Trophoblast cell (in vitro differentiated cells and primary cell): ENCODE data around the gene SEMA5A.
A peak's percentile ranks its signal among the peaks of the same experiment; 100 is the strongest.

ENCODE experiments used
- DNase-seq, 2 donors: peaks; one replicate each; pipeline ENCODE4 v3.0.0-alpha.2; 2016
- H2AFZ ChIP-seq: 2 replicates; pipeline ENCODE4 v1.6.1; 2013; ENCODE audit warnings: low read length, moderate library complexity, mild to moderate bottlenecking; ENCODE audit not compliant: insufficient read depth, poor library complexity
- H2AK5ac ChIP-seq: 2 replicates; pipeline ENCODE4 v1.6.1; 2013; ENCODE audit warnings: mild to moderate bottlenecking, low read length
- H2BK120ac ChIP-seq: 2 replicates; pipeline ENCODE4 v1.6.1; 2013; ENCODE audit warnings: low read length, mild to moderate bottlenecking, moderate library complexity; ENCODE audit not compliant: insufficient read depth, poor library complexity
- H2BK12ac ChIP-seq: 2 replicates; pipeline ENCODE4 v1.6.1; 2013; ENCODE audit warnings: mild to moderate bottlenecking, low read length, moderate library complexity
- H2BK5ac ChIP-seq: 2 replicates; pipeline ENCODE4 v1.6.1; 2013; ENCODE audit warnings: low read length, low read depth, moderate library complexity, mild to moderate bottlenecking; ENCODE audit not compliant: poor library complexity
- H3K14ac ChIP-seq: 2 replicates; pipeline ENCODE4 v1.6.1; 2013; ENCODE audit warnings: mild to moderate bottlenecking, low read length
- H3K18ac ChIP-seq: 2 replicates; pipeline ENCODE4 v1.6.1; 2013; ENCODE audit warnings: mild to moderate bottlenecking, low read length
- H3K23ac ChIP-seq: 2 replicates; pipeline ENCODE4 v1.6.1; 2013; ENCODE audit warnings: low read length
- H3K27ac ChIP-seq: 2 replicates; pipeline ENCODE4 v1.5.1; 2013; ENCODE audit warnings: low read depth, mild to moderate bottlenecking, inconsistent platforms, low read length, moderate library complexity
- H3K27me3 ChIP-seq: 2 replicates; pipeline ENCODE4 v1.6.1; 2013; ENCODE audit warnings: inconsistent platforms, mild to moderate bottlenecking, low read length, moderate library complexity; ENCODE audit not compliant: insufficient read depth
- H3K36me3 ChIP-seq, 2 experiments: 1 replicate in 1 of 2; 2 replicates in 1 of 2; pipeline ENCODE4 v1.6.1; 2013; ENCODE audit warnings: low read length in 2 of 2, mild to moderate bottlenecking in 2 of 2, moderate library complexity in 1 of 2; ENCODE audit not compliant: insufficient read depth in 2 of 2, control insufficient read depth in 1 of 2
- H3K4ac ChIP-seq: 2 replicates; pipeline ENCODE4 v1.6.1; 2013; ENCODE audit warnings: low read depth, mild to moderate bottlenecking, low read length, moderate library complexity
- H3K4me1 ChIP-seq, 2 experiments: 1 replicate in 1 of 2; 2 replicates in 1 of 2; pipeline ENCODE4 v1.6.1; 2013; ENCODE audit warnings: low read length in 2 of 2, mild to moderate bottlenecking in 2 of 2, moderate library complexity in 1 of 2; ENCODE audit not compliant: insufficient read depth in 2 of 2, control insufficient read depth in 1 of 2
- H3K4me2 ChIP-seq: 2 replicates; pipeline ENCODE4 v1.6.1; 2013; ENCODE audit warnings: inconsistent platforms, mild to moderate bottlenecking, low read length, moderate library complexity
- H3K4me3 ChIP-seq: 2 replicates; pipeline ENCODE4 v1.5.1; 2013; ENCODE audit warnings: mild to moderate bottlenecking, low read depth, low read length, inconsistent platforms
- H3K79me1 ChIP-seq: one replicate; pipeline ENCODE4 v1.6.1; 2013; ENCODE audit warnings: low read length
- H3K79me2 ChIP-seq: 2 replicates; pipeline ENCODE4 v1.6.1; 2013; ENCODE audit warnings: low read length, mild to moderate bottlenecking; ENCODE audit not compliant: control insufficient read depth, insufficient read depth, poor library complexity
- H3K9ac ChIP-seq: 2 replicates; pipeline ENCODE4 v1.6.1; 2013; ENCODE audit warnings: mild to moderate bottlenecking, low read length
- H3K9me3 ChIP-seq: 2 replicates; pipeline ENCODE4 v1.6.1; 2013; ENCODE audit warnings: low read depth, mild to moderate bottlenecking, control low read depth, inconsistent platforms, low read length; ENCODE audit not compliant: insufficient read depth
- H4K12ac ChIP-seq: 2 replicates; pipeline ENCODE4 v1.6.1; 2013; ENCODE audit warnings: low read depth, mild to moderate bottlenecking, low read length, moderate library complexity
- H4K8ac ChIP-seq: 2 replicates; pipeline ENCODE4 v1.6.1; 2013; ENCODE audit warnings: low read depth, mild to moderate bottlenecking, low read length, moderate library complexity
- H4K91ac ChIP-seq: one replicate; pipeline ENCODE4 v1.6.1; 2013; ENCODE audit warnings: low read depth, mild to moderate bottlenecking, low read length, moderate library complexity
- WGBS: extraction: QIAGEN DNeasy Blood & Tissue Kit; methylation state at CpG from one replicate; pipeline ENCODE4 v1.1.7; 2013; ENCODE audit warnings: missing lambda C conversion rate; ENCODE audit not compliant: insufficient read length, insufficient coverage; ENCODE audit errors: extremely low coverage; 5-methylcytosine and 5-hydroxymethylcytosine counted together

The SEMA5A gene

DNA sequence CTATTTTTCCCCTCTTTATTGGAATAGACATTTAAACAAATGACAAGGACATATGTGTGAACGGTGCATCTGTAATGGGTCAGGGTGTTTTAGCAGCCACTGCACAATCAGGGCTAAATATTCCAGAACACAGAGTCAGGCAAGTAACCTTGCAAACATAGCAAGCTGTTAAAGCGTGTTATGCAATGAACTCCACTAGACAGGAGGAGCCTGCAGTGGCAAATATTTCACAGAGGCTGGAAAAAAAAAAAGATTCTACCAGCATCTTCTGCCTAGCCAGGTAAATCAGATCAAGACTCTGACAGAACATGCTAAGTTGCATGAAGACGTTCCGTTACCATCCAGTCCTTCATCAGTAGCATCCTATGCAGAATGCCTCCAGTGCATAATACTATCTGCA lies 171.8 kb downstream of the SEMA5A start:
- H3K9me3 ChIP-seq = peaks cover 5% of the 10 kb centered on the region
- peaks cover 2% of the 10 kb centered on the region for H3K79me2 ChIP-seq
- H3K4ac ChIP-seq = no peak overlapping the region
- H4K12ac ChIP-seq = no peak overlapping the region
- no peaks in the 10 kb centered on the region for H3K27me3 ChIP-seq
- H4K91ac ChIP-seq = no peak overlapping the region
- H3K4me2 ChIP-seq = no peak overlapping the region
- no peak overlapping the region for H2BK12ac ChIP-seq
- H3K4me3 ChIP-seq = no peak overlapping the region
- WGBS = no CpG with 5 or more reads among the region's 4 CpGs
- no peaks in the 10 kb centered on the region for H3K79me1 ChIP-seq
- no peak overlapping the region for H2BK5ac ChIP-seq
- no peak overlapping the region for H2AFZ ChIP-seq
- no peak overlapping the region for H4K8ac ChIP-seq
- H3K18ac ChIP-seq = no peak overlapping the region
- no peak overlapping the region for H2AK5ac ChIP-seq
- H3K27ac ChIP-seq = no peak overlapping the region
- DNase-seq = peak; percentile 52 to 85
- no peak overlapping the region for H3K14ac ChIP-seq
- no peak overlapping the region for H2BK120ac ChIP-seq
- peaks cover 2 to 11% of the 10 kb centered on the region in 2 experiments for H3K4me1 ChIP-seq
- H3K9ac ChIP-seq = no peak overlapping the region
- H3K36me3 ChIP-seq = peaks cover 9 to 13% of the 10 kb centered on the region in 2 experiments
- no peak overlapping the region for H3K23ac ChIP-seq

- no peak overlapping the region for H2BK12ac ChIP-seq
- no peak overlapping the region for H3K4me3 ChIP-seq
- H2AFZ ChIP-seq = no peak overlapping the region
- no peak overlapping the region for H3K14ac ChIP-seq
- no peak overlapping the region for H4K8ac ChIP-seq
- H3K4ac ChIP-seq = no peak overlapping the region
- peaks cover 2 to 11% of the 10 kb centered on the region in 2 experiments for H3K4me1 ChIP-seq
- H3K9me3 ChIP-seq = peaks cover 5% of the 10 kb centered on the region
- H3K36me3 ChIP-seq = peaks cover 9 to 13% of the 10 kb centered on the region in 2 experiments
- H4K91ac ChIP-seq = no peak overlapping the region
- H3K4me2 ChIP-seq = no peak overlapping the region
- no peak overlapping the region for H2BK5ac ChIP-seq
- H3K27ac ChIP-seq = no peak overlapping the region
- H3K23ac ChIP-seq = no peak overlapping the region
- peaks cover 2% of the 10 kb centered on the region for H3K79me2 ChIP-seq
- H2AK5ac ChIP-seq = no peak overlapping the region
- H3K27me3 ChIP-seq = no peaks in the 10 kb centered on the region
- no CpG with 5 or more reads among the region's 2 CpGs for WGBS
- no peak overlapping the region for H2BK120ac ChIP-seq
- H4K12ac ChIP-seq = no peak overlapping the region
- H3K79me1 ChIP-seq = no peaks in the 10 kb centered on the region
- no peak overlapping the region for H3K18ac ChIP-seq
- no peak overlapping the region for H3K9ac ChIP-seq
- DNase-seq = no peak
Observed at GRCh38 chr5:9373571-9373970, 172.3 kb downstream of the SEMA5A start.

DNA sequence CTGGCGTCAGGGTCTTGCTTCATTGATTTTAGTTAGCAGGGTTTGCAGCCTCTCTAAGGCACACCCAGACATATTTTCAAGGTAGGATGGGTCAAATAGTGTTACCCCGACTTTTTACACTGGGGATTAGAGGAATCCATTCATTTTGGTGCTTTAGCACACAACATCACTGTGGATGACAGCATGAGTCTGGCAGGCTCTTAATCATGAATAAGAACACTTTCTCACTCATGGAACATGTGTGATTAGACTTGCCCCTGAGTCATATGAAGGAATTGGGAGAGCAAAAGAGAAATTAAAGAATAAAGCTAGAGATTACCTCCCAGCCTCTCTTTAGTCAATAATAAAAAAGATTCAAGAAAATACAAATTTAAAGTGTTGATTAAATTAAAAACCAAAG lies 175.6 kb downstream of the SEMA5A start:
- peaks cover 5% of the 10 kb centered on the region for H3K9me3 ChIP-seq
- no peak overlapping the region for H2BK5ac ChIP-seq
- no peak overlapping the region for H3K23ac ChIP-seq
- WGBS = no CpG with 5 or more reads among the region's 2 CpGs
- no peak for DNase-seq
- H4K8ac ChIP-seq = no peak overlapping the region
- H2BK120ac ChIP-seq = no peak overlapping the region
- peaks cover 3 to 9% of the 10 kb centered on the region in 2 experiments for H3K4me1 ChIP-seq
- no peak overlapping the region for H3K4ac ChIP-seq
- H2BK12ac ChIP-seq = no peak overlapping the region
- H4K12ac ChIP-seq = no peak overlapping the region
- no peaks in the 10 kb centered on the region for H3K79me2 ChIP-seq
- no peak overlapping the region for H3K18ac ChIP-seq
- no peaks in the 10 kb centered on the region for H3K27me3 ChIP-seq
- no peak overlapping the region for H4K91ac ChIP-seq
- H3K36me3 ChIP-seq = peaks cover 9 to 14% of the 10 kb centered on the region in 2 experiments
- H3K9ac ChIP-seq = no peak overlapping the region
- H3K4me2 ChIP-seq = no peak overlapping the region
- H2AK5ac ChIP-seq = no peak overlapping the region
- no peak overlapping the region for H3K14ac ChIP-seq
- H3K79me1 ChIP-seq = no peaks in the 10 kb centered on the region
- no peak overlapping the region for H3K27ac ChIP-seq
- no peak overlapping the region for H3K4me3 ChIP-seq
- H2AFZ ChIP-seq = no peak overlapping the region

- no peak overlapping the region for H2AK5ac ChIP-seq
- H3K4ac ChIP-seq = no peak overlapping the region
- no peak overlapping the region for H4K12ac ChIP-seq
- H3K23ac ChIP-seq = no peak overlapping the region
- WGBS = no CpG with 5 or more reads among the region's 1 CpG
- H2BK120ac ChIP-seq = no peak overlapping the region
- H2BK5ac ChIP-seq = no peak overlapping the region
- no peak overlapping the region for H4K91ac ChIP-seq
- no peak overlapping the region for H2AFZ ChIP-seq
- no peak overlapping the region for H3K27ac ChIP-seq
- H3K4me3 ChIP-seq = no peak overlapping the region
- no peaks in the 10 kb centered on the region for H3K79me2 ChIP-seq
- peaks cover 3 to 5% of the 10 kb centered on the region in 2 experiments for H3K4me1 ChIP-seq
- H4K8ac ChIP-seq = no peak overlapping the region
- no peaks in the 10 kb centered on the region for H3K79me1 ChIP-seq
- peaks cover 0 to 3% of the 10 kb centered on the region in 2 experiments for H3K36me3 ChIP-seq
- H3K9me3 ChIP-seq = no peaks in the 10 kb centered on the region
- H3K9ac ChIP-seq = no peak overlapping the region
- H3K27me3 ChIP-seq = no peaks in the 10 kb centered on the region
- H3K14ac ChIP-seq = no peak overlapping the region
- no peak overlapping the region for H3K18ac ChIP-seq
- no peak overlapping the region for H3K4me2 ChIP-seq
- no peak for DNase-seq
- H2BK12ac ChIP-seq = no peak overlapping the region
Observed at GRCh38 chr5:9365512-9365911, 180.4 kb downstream of the SEMA5A start.
